HEK293 (cell line): ENCODE measurements around the gene CX3CL1.
A peak's percentile ranks its signal among the peaks of the same experiment; 100 is the strongest.
"Not testable (repeated sequence)": the region's sequence is repeated elsewhere in the genome, so short reads cannot be mapped to it uniquely, and the experiment has no call there.

Experiments
- CTCF ChIA-PET: fragments of 350-600 bp; formaldehyde crosslinking; extraction: SDS; loops from one replicate; lab custom pipeline; 2021; ENCODE audit warnings: antibody characterized with exemption; lab: Yijun Ruan, JAX
- POLR2A ChIA-PET: fragments of 300-600 bp; formaldehyde crosslinking; extraction: SDS; loops from one replicate; lab custom pipeline; 2020; ENCODE audit warnings: antibody characterized with exemption, inconsistent platforms; lab: Yijun Ruan, JAX
- H3K27ac ChIP-seq: fragments of 200-500 bp; sonication (Bioruptor generic); 2 replicates; pipeline ENCODE4 v1.5.1; 2014; ENCODE audit warnings: low read depth, low read length, control low read depth, inconsistent platforms; ENCODE audit errors: extremely low read depth
- H3K36me3 ChIP-seq, 2 experiments: fragments of 200-500 bp in 1 of 2; sonication (Bioruptor generic) in 1 of 2; 1 replicate in 1 of 2; 2 replicates in 1 of 2; pipeline ENCODE4 v1.5.1; 2014 to 2017; ENCODE audit warnings: inconsistent platforms in 2 of 2, low read length in 2 of 2; ENCODE audit not compliant: control insufficient read depth in 2 of 2, insufficient read depth in 1 of 2
- H3K4me1 ChIP-seq: fragments of 200-500 bp; sonication (Bioruptor generic); 2 replicates; pipeline ENCODE4 v1.5.1; 2014; ENCODE audit warnings: mild to moderate bottlenecking, low read length, inconsistent platforms; ENCODE audit not compliant: control insufficient read depth, insufficient read depth
- H3K4me3 ChIP-seq: 2 replicates; pipeline ENCODE4 v1.5.1; 2011; ENCODE audit warnings: low read depth, mild to moderate bottlenecking, control low read depth, low read length, moderate library complexity
- H3K9me3 ChIP-seq: fragments of 200-500 bp; sonication (Bioruptor generic); 2 replicates; pipeline ENCODE4 v1.5.1; 2014; ENCODE audit warnings: low read depth, low read length, inconsistent platforms; ENCODE audit not compliant: control insufficient read depth, insufficient read depth
- BCL11A ChIP-seq: fragments of 450-650 bp; formaldehyde crosslinking; IDR thresholded peaks from 2 replicates; pipeline ENCODE4 v1.5.1; 2016; ENCODE audit warnings: low read depth, missing biosample characterization, missing genetic modification characterization
- MZF1 ChIP-seq: fragments of 450-650 bp; formaldehyde crosslinking; IDR thresholded peaks from 2 replicates; pipeline ENCODE4 v1.5.1; 2017; ENCODE audit warnings: missing biosample characterization, missing genetic modification characterization, borderline replicate concordance
- SETDB1 ChIP-seq: IDR thresholded peaks from one replicate; pipeline ENCODE4 v1.6.1; 2017; ENCODE audit warnings: mild to moderate bottlenecking, low read length, moderate library complexity, mixed read lengths; ENCODE audit not compliant: insufficient read length
- ZBTB21 ChIP-seq: fragments of 450-650 bp; formaldehyde crosslinking; IDR thresholded peaks from 2 replicates; pipeline ENCODE4 v1.5.1; 2017; ENCODE audit warnings: missing biosample characterization, missing genetic modification characterization
- ZBTB8A ChIP-seq: fragments of 450-650 bp; formaldehyde crosslinking; IDR thresholded peaks from 2 replicates; pipeline ENCODE4 v1.5.1; 2016; ENCODE audit warnings: missing biosample characterization, missing genetic modification characterization
- ZFP37 ChIP-seq: fragments of 450-650 bp; formaldehyde crosslinking; IDR thresholded peaks from 2 replicates; pipeline ENCODE4 v1.5.1; 2016; ENCODE audit warnings: missing biosample characterization, missing genetic modification characterization
- ZNF121 ChIP-seq: fragments of 450-650 bp; formaldehyde crosslinking; IDR thresholded peaks from 2 replicates; pipeline ENCODE4 v1.5.1; 2016; ENCODE audit warnings: missing biosample characterization, missing genetic modification characterization
- ZNF16 ChIP-seq: fragments of 450-650 bp; formaldehyde crosslinking; IDR thresholded peaks from 2 replicates; pipeline ENCODE4 v1.5.1; 2016; ENCODE audit warnings: low read depth, missing biosample characterization, missing genetic modification characterization
- ZNF19 ChIP-seq: fragments of 450-650 bp; formaldehyde crosslinking; IDR thresholded peaks from 2 replicates; pipeline ENCODE4; 2016; ENCODE audit warnings: missing biosample characterization, missing genetic modification characterization, low read depth
- ZNF266 ChIP-seq: fragments of 450-650 bp; formaldehyde crosslinking; IDR thresholded peaks from 2 replicates; pipeline ENCODE4 v1.5.1; 2016; ENCODE audit warnings: missing biosample characterization, missing genetic modification characterization, low read depth
- ZNF529 ChIP-seq: fragments of 450-650 bp; formaldehyde crosslinking; IDR thresholded peaks from 2 replicates; pipeline ENCODE4 v1.5.1; 2017; ENCODE audit warnings: missing genetic modification characterization, missing biosample characterization; ENCODE audit not compliant: insufficient replicate concordance
- ZNF548 ChIP-seq: fragments of 450-650 bp; formaldehyde crosslinking; IDR thresholded peaks from 2 replicates; pipeline ENCODE4 v1.5.1; 2016; ENCODE audit warnings: missing biosample characterization, missing genetic modification characterization
- ZNF596 ChIP-seq: fragments of 450-650 bp; IDR thresholded peaks from 2 replicates; pipeline ENCODE4 v1.5.0; 2018; ENCODE audit warnings: missing biosample characterization, mild to moderate bottlenecking, missing genetic modification characterization, moderate library complexity
- ZNF660 ChIP-seq: fragments of 450-650 bp; IDR thresholded peaks from 2 replicates; pipeline ENCODE4 v1.5.1; 2018; ENCODE audit warnings: missing biosample characterization, mild to moderate bottlenecking, missing genetic modification characterization
- ZXDB ChIP-seq: fragments of 450-650 bp; formaldehyde crosslinking; IDR thresholded peaks from 2 replicates; pipeline ENCODE4 v1.5.1; 2016; ENCODE audit warnings: missing biosample characterization, missing genetic modification characterization
- TF ChIP-seq, protein P1 (sequence below): fragments of 450-650 bp; formaldehyde crosslinking; IDR thresholded peaks from 2 replicates; pipeline ENCODE4 v1.5.1; 2016; ENCODE audit warnings: missing biosample characterization, missing genetic modification characterization, low read depth
- TF ChIP-seq, protein P2 (sequence below): IDR thresholded peaks from 2 replicates; pipeline ENCODE4 v1.6.1; 2011; ENCODE audit warnings: mild to moderate bottlenecking, low read depth, low read length, borderline replicate concordance
- TF ChIP-seq, protein P3 (sequence below): fragments of 450-650 bp; formaldehyde crosslinking; IDR thresholded peaks from 2 replicates; pipeline ENCODE4; 2016; ENCODE audit warnings: missing biosample characterization, missing genetic modification characterization

CX3CL1 gene

DNA sequence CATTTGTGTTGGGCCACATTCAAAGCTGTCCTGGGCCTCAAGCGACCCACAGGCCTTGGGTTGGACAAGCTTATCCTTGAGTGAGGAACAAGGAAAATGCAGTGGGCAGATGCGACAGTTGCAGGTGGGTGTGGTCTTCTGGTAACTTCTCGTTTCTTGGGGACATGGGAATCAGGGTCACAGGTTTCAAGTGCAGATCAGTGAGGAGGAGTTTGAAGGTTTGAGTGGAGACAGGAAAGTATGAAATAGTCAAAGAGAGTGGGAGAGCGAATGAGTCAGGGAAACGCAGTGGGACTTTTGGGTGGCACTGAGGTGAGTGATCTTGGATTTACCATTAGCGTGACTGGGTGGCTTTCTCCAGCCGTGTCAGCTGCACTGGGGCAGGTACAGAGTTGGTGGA is 29.1 kb upstream of the CX3CL1 start (continued):
- TF ChIP-seq ZBTB8A (tag by site-specific recombination) (no peak), ZNF660 (tag by site-specific recombination) (no peak), ZNF596 (tag by site-specific recombination) (no peak), ZNF19 (tag by site-specific recombination) (no peak), SETDB1 (no peak), BCL11A (no peak), MZF1 (no peak), ZNF266 (no peak)
- TF ChIP-seq, protein P1, sequence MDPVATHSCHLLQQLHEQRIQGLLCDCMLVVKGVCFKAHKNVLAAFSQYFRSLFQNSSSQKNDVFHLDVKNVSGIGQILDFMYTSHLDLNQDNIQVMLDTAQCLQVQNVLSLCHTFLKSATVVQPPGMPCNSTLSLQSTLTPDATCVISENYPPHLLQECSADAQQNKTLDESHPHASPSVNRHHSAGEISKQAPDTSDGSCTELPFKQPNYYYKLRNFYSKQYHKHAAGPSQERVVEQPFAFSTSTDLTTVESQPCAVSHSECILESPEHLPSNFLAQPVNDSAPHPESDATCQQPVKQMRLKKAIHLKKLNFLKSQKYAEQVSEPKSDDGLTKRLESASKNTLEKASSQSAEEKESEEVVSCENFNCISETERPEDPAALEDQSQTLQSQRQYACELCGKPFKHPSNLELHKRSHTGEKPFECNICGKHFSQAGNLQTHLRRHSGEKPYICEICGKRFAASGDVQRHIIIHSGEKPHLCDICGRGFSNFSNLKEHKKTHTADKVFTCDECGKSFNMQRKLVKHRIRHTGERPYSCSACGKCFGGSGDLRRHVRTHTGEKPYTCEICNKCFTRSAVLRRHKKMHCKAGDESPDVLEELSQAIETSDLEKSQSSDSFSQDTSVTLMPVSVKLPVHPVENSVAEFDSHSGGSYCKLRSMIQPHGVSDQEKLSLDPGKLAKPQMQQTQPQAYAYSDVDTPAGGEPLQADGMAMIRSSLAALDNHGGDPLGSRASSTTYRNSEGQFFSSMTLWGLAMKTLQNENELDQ = no peak
- TF ChIP-seq, protein P2, sequence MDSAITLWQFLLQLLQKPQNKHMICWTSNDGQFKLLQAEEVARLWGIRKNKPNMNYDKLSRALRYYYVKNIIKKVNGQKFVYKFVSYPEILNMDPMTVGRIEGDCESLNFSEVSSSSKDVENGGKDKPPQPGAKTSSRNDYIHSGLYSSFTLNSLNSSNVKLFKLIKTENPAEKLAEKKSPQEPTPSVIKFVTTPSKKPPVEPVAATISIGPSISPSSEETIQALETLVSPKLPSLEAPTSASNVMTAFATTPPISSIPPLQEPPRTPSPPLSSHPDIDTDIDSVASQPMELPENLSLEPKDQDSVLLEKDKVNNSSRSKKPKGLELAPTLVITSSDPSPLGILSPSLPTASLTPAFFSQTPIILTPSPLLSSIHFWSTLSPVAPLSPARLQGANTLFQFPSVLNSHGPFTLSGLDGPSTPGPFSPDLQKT = no peak
- TF ChIP-seq, protein P3, sequence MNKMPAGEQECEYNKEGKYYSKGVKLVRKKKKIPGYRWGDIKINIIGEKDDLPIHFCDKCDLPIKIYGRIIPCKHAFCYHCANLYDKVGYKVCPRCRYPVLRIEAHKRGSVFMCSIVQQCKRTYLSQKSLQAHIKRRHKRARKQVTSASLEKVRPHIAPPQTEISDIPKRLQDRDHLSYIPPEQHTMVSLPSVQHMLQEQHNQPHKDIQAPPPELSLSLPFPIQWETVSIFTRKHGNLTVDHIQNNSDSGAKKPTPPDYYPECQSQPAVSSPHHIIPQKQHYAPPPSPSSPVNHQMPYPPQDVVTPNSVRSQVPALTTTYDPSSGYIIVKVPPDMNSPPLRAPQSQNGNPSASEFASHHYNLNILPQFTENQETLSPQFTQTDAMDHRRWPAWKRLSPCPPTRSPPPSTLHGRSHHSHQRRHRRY (tag by site-specific recombination) = no peak

DNA sequence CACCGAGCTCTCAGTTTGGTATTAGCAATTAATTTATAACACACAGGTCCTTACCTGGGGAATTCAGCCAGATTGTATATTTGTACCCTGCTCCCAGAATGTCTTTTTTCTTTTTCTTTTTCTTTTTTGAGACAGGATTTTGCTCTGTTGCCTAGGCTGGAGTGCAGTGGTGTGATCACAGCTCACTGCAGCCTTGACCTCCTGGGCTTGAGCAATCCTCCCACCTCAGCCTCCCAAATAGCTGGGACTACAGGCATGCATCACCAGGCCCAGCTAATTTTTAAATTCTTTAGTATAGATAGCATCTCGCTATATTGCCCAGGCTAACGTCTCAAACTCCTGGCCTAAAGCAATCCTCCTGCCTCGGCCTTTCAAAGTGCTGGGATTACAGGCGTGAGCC is 28.2 kb upstream of the CX3CL1 start:
- H3K4me3 ChIP-seq, H3K27ac ChIP-seq, H3K36me3 ChIP-seq, POLR2A ChIA-PET, H3K9me3 ChIP-seq, H3K4me1 ChIP-seq: not testable (repeated sequence)
- CTCF ChIA-PET = interaction anchor here (0.7 to 1.1 kb wide), 3 partner anchors 12 to 75 kb away, joined by 3 to 4 read pairs (median 3); no protein-coding TSS in a partner anchor

DNA sequence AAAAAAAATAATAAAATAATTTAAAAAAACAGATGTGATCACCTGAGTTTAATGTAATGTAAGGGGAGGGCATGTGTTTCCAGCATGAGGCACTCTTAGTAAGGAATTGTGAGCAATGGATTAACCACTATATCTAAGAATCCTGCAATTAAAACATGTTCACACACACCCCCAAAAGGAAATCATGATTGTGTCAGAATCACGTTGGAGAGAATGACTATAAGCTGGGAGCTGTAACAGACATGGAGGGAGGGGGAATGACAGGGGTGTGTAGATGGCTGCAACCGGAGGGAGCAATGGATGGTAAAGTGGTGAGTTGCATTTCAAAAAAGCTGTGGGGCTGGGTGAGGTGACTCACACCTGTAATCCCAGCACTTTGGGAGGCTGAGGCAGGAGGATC is 27.3 kb upstream of the CX3CL1 start:
- H3K4me1 ChIP-seq = peaks cover 5% of the 10 kb centered on the region
- CTCF ChIA-PET = no interaction called here
- H3K36me3 ChIP-seq = no peaks in the 10 kb centered on the region
- H3K27ac ChIP-seq = no peak overlapping the region
- no peak overlapping the region for H3K4me3 ChIP-seq
- no peaks in the 10 kb centered on the region for H3K9me3 ChIP-seq
- POLR2A ChIA-PET = no interaction called here
- TF ChIP-seq ZNF529 (tag by site-specific recombination) = no peak
- TF ChIP-seq ZXDB (tag by site-specific recombination) = no peak
- no peak for TF ChIP-seq ZBTB21
- TF ChIP-seq ZNF121 (tag by site-specific recombination) = 0 out of 2 replicates have a peak, but pooled peaks have one; percentile 13
- TF ChIP-seq ZFP37 (tag by site-specific recombination) = no peak
- TF ChIP-seq ZNF548 (tag by site-specific recombination) = no peak
- TF ChIP-seq ZNF16 (tag by site-specific recombination) = no peak
